HEK293 (cell line): ENCODE data around the gene MRPS11.

Source experiments
- BCL6B ChIP-seq: fragments of 450-650 bp; formaldehyde crosslinking; IDR thresholded peaks from 2 replicates; pipeline ENCODE4 v1.5.1; 2017; ENCODE audit warnings: missing biosample characterization, missing genetic modification characterization
- HOXD13 ChIP-seq: sonication (generic); formaldehyde crosslinking; IDR thresholded peaks from 2 replicates; pipeline ENCODE4 v1.8.0; 2022; ENCODE audit warnings: missing genetic modification reagents, borderline replicate concordance
- INSM2 ChIP-seq: fragments of 450-650 bp; formaldehyde crosslinking; IDR thresholded peaks from 2 replicates; pipeline ENCODE4 v1.5.1; 2016; ENCODE audit warnings: missing biosample characterization, missing genetic modification characterization
- MZF1 ChIP-seq: fragments of 450-650 bp; formaldehyde crosslinking; IDR thresholded peaks from 2 replicates; pipeline ENCODE4 v1.5.1; 2017; ENCODE audit warnings: missing biosample characterization, missing genetic modification characterization, borderline replicate concordance
- PBX3 ChIP-seq: sonication (generic); formaldehyde crosslinking; IDR thresholded peaks from 2 replicates; pipeline ENCODE4 v1.8.1; 2022; ENCODE audit warnings: mild to moderate bottlenecking, moderate library complexity, missing genetic modification reagents
- PRDM6 ChIP-seq: fragments of 450-650 bp; formaldehyde crosslinking; IDR thresholded peaks from 2 replicates; pipeline ENCODE4 v1.5.1; 2017; ENCODE audit warnings: missing biosample characterization, missing genetic modification characterization
- YY1 ChIP-seq: fragments of 450-650 bp; formaldehyde crosslinking; IDR thresholded peaks from 2 replicates; pipeline ENCODE4 v1.5.1; 2018; ENCODE audit warnings: missing biosample characterization, missing genetic modification characterization
- ZBTB17 ChIP-seq: fragments of 450-650 bp; formaldehyde crosslinking; IDR thresholded peaks from 2 replicates; pipeline ENCODE4 v1.5.1; 2016; ENCODE audit warnings: missing biosample characterization, missing genetic modification characterization
- ZBTB48 ChIP-seq: fragments of 450-650 bp; formaldehyde crosslinking; IDR thresholded peaks from 2 replicates; pipeline ENCODE4 v1.5.1; 2016; ENCODE audit warnings: missing biosample characterization, missing genetic modification characterization
- ZFP41 ChIP-seq: fragments of 450-650 bp; formaldehyde crosslinking; IDR thresholded peaks from 2 replicates; pipeline ENCODE4 v1.5.1; 2016; ENCODE audit warnings: missing biosample characterization, missing genetic modification characterization, borderline replicate concordance
- ZNF10 ChIP-seq: fragments of 450-650 bp; formaldehyde crosslinking; IDR thresholded peaks from 2 replicates; pipeline ENCODE4 v1.5.1; 2017; ENCODE audit warnings: missing biosample characterization, missing genetic modification characterization
- ZNF121 ChIP-seq: fragments of 450-650 bp; formaldehyde crosslinking; IDR thresholded peaks from 2 replicates; pipeline ENCODE4 v1.5.1; 2016; ENCODE audit warnings: missing biosample characterization, missing genetic modification characterization
- ZNF18 ChIP-seq: fragments of 450-650 bp; formaldehyde crosslinking; IDR thresholded peaks from 2 replicates; pipeline ENCODE4 v1.5.1; 2016; ENCODE audit warnings: missing biosample characterization, missing genetic modification characterization
- ZNF211 ChIP-seq: fragments of 450-650 bp; formaldehyde crosslinking; IDR thresholded peaks from 2 replicates; pipeline ENCODE4 v1.5.1; 2016; ENCODE audit warnings: low read depth, missing biosample characterization, missing genetic modification characterization
- ZNF214 ChIP-seq: fragments of 450-650 bp; formaldehyde crosslinking; IDR thresholded peaks from 2 replicates; pipeline ENCODE4 v1.5.1; 2017; ENCODE audit warnings: missing biosample characterization, mild to moderate bottlenecking, missing genetic modification characterization, borderline replicate concordance
- ZNF24 ChIP-seq: fragments of 450-650 bp; formaldehyde crosslinking; IDR thresholded peaks from 2 replicates; pipeline ENCODE4 v1.5.1; 2016; ENCODE audit warnings: missing biosample characterization, missing genetic modification characterization
- ZNF292 ChIP-seq: fragments of 450-650 bp; formaldehyde crosslinking; IDR thresholded peaks from 2 replicates; pipeline ENCODE4 v1.5.1; 2016; ENCODE audit warnings: low read depth, missing biosample characterization, missing genetic modification characterization, borderline replicate concordance
- ZNF341 ChIP-seq: fragments of 450-650 bp; formaldehyde crosslinking; IDR thresholded peaks from 2 replicates; pipeline ENCODE4; 2016; ENCODE audit warnings: low read depth, missing biosample characterization, missing genetic modification characterization
- ZNF366 ChIP-seq: fragments of 450-650 bp; formaldehyde crosslinking; conservative IDR thresholded peaks from 2 replicates; pipeline ENCODE4 v1.5.1; 2016; ENCODE audit warnings: missing biosample characterization, missing genetic modification characterization
- ZNF416 ChIP-seq: fragments of 450-650 bp; formaldehyde crosslinking; IDR thresholded peaks from 2 replicates; pipeline ENCODE4 v1.5.1; 2016; ENCODE audit warnings: missing biosample characterization, missing genetic modification characterization
- ZNF558 ChIP-seq: fragments of 450-650 bp; formaldehyde crosslinking; IDR thresholded peaks from 2 replicates; pipeline ENCODE4 v1.5.1; 2016; ENCODE audit warnings: missing biosample characterization, missing genetic modification characterization
- ZNF623 ChIP-seq: fragments of 450-650 bp; formaldehyde crosslinking; IDR thresholded peaks from 2 replicates; pipeline ENCODE4 v1.5.1; 2016; ENCODE audit warnings: missing biosample characterization, missing genetic modification characterization
- ZNF645 ChIP-seq: fragments of 450-650 bp; formaldehyde crosslinking; IDR thresholded peaks from 2 replicates; pipeline ENCODE4; 2016; ENCODE audit warnings: missing biosample characterization, missing genetic modification characterization
- ZNF654 ChIP-seq: fragments of 450-650 bp; formaldehyde crosslinking; IDR thresholded peaks from 2 replicates; pipeline ENCODE4 v1.5.1; 2016; ENCODE audit warnings: low read depth, missing biosample characterization, missing genetic modification characterization
- ZNF658 ChIP-seq: fragments of 450-650 bp; formaldehyde crosslinking; IDR thresholded peaks from 2 replicates; pipeline ENCODE4; 2016; ENCODE audit warnings: missing biosample characterization, missing genetic modification characterization
- ZNF692 ChIP-seq: fragments of 450-650 bp; formaldehyde crosslinking; IDR thresholded peaks from 2 replicates; pipeline ENCODE4 v1.5.1; 2016; ENCODE audit warnings: missing biosample characterization, missing genetic modification characterization
- ZNF704 ChIP-seq: fragments of 450-650 bp; formaldehyde crosslinking; IDR thresholded peaks from 2 replicates; pipeline ENCODE4 v1.5.1; 2016; ENCODE audit warnings: missing biosample characterization, missing genetic modification characterization
- ZSCAN16 ChIP-seq: fragments of 450-650 bp; formaldehyde crosslinking; IDR thresholded peaks from 2 replicates; pipeline ENCODE4 v1.5.1; 2016; ENCODE audit warnings: missing biosample characterization, missing genetic modification characterization

The MRPS11 gene

GRCh38 chr15:88467073-88467934, at the start of gene MRPS11, which contains the start of gene MRPL46 (continued):
- TF ChIP-seq ZNF341 (tag by site-specific recombination) (peak; percentile 92), ZNF211 (no peak), ZNF18 (no peak), INSM2 (tag by site-specific recombination) (no peak), ZNF366 (no peak), ZNF24 (tag by site-specific recombination) (peak; percentile 77; the same call in 1 of the 2 replicates), MZF1 (tag by site-specific recombination) (no peak), ZNF214 (tag by site-specific recombination) (no peak), ZNF654 (tag by site-specific recombination) (no peak), ZNF704 (tag by site-specific recombination) (peak; percentile 92; the same call in 1 of the 2 replicates), ZNF416 (tag by site-specific recombination) (no peak), ZNF558 (tag by site-specific recombination) (no peak), YY1 (tag by site-specific recombination) (peak; percentile 98), HOXD13 (CRISPR knock-in tag) (no peak), ZNF623 (tag by site-specific recombination) (no peak; the same call in 1 of the 2 replicates), ZNF121 (tag by site-specific recombination) (no peak), PRDM6 (tag by site-specific recombination) (no peak), PBX3 (CRISPR knock-in tag) (0 out of 2 replicates have a peak, but pooled peaks have one; percentile 7), ZBTB17 (peak; percentile 89), BCL6B (tag by site-specific recombination) (no peak), ZNF692 (tag by site-specific recombination) (peak; percentile 53; the same call in 1 of the 2 replicates), ZFP41 (tag by site-specific recombination) (no peak), ZNF658 (tag by site-specific recombination) (no peak), ZNF645 (tag by site-specific recombination) (no peak), ZNF292 (tag by site-specific recombination) (no peak), ZNF10 (tag by site-specific recombination) (peak; percentile 66), ZBTB48 (tag by site-specific recombination) (peak; percentile 96), ZSCAN16 (tag by site-specific recombination) (no peak)
